Measurements from ENCODE around the gene LY6G6C.

LY6G6C gene

DNA sequence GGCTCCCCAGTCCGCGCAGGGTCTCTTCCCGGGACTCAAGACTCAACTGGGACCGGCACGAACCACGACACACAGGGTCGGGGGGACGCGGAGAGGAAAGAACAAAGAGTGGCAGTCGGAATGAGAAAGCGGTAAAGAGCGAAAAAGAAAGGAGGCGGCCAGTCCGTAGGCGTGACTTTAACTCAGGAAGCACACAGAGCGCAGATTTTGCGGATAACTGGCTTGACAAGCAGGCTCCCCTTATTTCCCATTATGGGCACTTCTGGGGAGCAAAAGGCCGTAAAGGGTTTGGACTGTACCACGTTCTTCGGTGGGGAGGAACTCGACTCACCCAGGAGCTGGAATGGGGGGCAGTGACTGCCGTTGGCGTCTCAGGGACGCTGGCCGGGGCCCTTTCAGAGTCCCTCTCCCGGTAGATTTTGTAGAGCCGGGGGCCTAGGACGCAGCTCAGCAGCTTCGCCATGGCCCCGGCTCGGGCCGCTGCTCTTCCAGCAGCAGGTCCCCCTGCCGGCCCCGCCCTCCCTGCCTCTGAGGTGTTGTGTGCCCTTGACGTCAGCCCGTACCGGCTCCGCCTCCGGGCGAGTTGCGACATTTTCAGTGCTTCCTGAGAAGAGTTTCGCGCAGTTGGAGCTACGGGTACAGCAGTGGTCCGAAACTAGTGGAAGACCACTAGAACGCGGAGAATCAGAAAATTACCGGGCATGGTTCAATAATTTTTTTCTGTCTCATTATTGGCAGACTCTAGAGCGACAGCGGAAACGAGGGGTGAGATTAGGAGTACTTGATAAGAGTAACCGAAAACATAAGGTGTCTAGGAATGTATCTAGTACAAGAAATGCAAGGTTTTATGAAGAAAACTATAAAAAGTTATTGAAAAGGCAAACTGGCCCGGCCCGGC is 18.5 kb downstream of the LY6G6C start, which contains the start of gene ABHD16A:
Gene ABHD16A, minus strand, starts transcription at position 506 of the 898 bp plus-strand sequence. Its CDS starts 43 bp downstream, at position 463.
- peak; percentile 95 for DNase-seq

DNA sequence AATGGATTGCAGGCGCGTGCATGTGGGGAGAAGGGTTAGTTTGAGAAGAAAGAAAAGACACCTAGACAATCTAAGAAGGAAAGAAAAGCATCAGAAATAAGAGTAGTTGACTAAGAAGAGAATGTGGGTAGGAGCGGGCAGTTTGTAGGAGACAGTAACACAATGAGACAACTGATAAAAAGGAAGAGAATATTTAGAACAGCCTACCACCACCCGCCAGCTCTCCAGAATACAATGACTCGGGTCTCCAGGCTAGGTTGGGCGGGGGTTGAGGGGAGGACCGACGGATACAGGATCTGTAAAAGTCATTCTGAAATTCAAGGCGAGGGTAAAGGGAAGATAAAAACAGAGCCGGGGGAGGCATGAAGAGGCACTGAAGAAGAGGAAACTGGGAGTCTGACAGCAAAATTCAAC is 19.1 kb downstream of the LY6G6C start:
- DNase-seq = no peak

- no peak for DNase-seq
Observed at GRCh38 chr6:31701666-31702404, 19.7 kb downstream of the LY6G6C start.

- no peak for DNase-seq
Observed at GRCh38 chr6:31700740-31701401, 20.7 kb downstream of the LY6G6C start.

DNA sequence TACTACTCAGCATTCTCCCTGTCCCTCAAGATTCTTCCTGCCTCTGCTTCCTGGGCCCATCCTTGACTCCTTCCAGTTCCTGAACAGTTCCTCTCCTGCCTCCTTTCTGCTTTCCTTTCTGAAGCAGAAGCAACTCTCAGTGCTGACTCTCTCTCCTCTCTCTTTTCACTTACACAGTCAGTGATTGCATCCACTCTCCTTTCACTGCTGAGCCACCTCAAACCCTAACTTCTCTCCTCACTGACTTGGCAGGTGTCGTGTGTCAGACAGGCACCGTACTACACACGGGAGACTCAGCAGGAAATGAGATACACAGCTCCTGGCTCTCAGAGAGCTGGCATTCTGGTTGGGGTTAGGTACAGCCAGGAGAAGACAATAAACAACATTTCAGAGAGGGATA is 24.0 kb downstream of the LY6G6C start:
- no peak for DNase-seq

DNA sequence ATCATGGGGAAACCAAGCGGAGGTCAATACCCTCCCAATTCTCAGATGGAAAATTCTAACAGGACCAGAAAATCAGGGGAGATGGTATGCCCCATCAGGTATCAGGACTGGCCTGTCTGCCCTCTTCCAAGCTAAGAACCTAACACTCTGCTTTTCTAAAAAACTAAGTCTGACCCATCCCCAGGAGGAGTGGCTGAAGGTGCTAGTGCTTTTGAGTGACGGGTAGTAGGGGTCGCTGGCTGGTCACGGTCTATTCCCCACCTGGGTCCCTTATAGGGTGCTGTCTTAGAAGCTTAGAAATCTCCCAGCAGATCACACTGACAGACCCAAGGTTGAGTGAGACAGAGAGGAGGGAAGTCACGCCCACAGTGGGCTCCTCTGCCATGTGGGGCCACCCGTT is 28.0 kb downstream of the LY6G6C start:
- no peak for DNase-seq

GRCh38 chr6:31692886-31693285 is 28.7 kb downstream of the LY6G6C start:
- DNase-seq = no peak

- no peak for DNase-seq
Observed at GRCh38 chr6:31692353-31692752, 29.2 kb downstream of the LY6G6C start.

DNA sequence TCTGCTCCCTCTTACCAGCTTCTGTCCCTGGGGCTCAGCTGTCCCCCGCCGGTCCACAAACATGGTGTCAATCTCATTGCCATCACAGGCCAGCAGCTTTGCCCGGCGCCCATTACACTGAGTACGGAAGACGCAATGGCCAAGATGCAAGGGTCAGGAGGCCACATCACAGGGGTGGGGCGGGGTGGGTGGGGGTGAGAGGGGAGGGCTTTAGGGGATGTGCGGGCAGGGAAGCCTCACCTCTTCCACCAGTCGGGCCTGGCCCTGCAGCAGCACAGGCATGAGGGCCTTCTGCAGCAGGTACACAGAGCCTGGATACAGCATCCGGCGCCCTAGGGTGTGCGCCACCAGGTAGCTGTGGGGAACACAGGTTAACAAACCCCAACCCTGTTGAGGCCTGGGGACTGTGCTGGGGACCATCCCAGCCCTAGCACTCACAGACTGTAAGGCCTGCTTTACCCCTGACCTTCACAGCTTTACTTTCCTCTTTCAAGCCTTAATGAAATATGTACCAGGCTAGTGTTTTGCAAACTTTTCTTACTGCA is 29.9 kb downstream of the LY6G6C start:
- no peak for DNase-seq

GRCh38 chr6:31691078-31691463 is 30.5 kb downstream of the LY6G6C start:
- DNase-seq = no peak

GRCh38 chr6:31690231-31691077 is 31.1 kb downstream of the LY6G6C start:
- no peak for DNase-seq

DNA sequence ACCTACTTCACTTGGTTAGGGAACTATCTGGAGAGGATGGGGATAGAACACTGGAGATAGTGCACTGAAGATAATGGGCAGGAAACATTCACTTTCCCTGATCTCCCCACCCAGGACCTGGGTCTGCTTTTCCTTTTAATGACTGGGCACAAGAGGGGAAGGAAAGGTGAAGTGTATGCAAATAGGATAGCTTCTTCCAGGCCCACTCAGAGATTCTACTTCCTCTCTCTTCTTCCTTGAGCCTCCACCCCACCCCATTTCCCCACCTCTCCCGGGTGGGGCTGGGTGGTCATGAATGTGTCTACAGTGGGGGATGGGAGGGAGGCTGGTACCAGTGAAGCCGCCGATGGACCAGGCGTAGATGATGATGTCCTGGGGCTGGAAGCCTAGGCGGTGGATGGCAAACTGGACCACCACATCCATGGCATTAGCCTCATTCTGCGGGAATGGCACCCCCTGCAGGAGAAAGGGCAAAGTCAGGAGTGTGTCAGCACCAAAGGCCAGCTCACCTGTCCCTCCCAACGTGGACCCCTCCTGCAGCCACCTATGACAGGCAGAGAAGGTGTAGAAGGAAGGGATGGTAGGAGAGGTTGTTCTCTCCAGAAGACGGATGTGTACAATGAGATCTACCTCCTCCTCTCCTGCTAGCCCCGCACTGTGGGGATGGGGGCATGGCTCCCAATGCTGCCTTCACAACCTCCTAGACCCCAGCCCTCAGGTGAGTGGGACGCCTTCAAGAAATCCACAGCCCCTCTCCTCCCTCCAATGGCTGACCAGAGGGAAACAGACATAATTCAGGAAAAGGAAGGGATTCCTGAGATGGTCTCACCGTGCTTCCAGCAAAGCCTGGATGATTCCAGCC is 32.1 kb downstream of the LY6G6C start:
- no peak for DNase-seq

GRCh38 chr6:31687860-31688693 is 33.5 kb downstream of the LY6G6C start:
- DNase-seq = no peak

DNA sequence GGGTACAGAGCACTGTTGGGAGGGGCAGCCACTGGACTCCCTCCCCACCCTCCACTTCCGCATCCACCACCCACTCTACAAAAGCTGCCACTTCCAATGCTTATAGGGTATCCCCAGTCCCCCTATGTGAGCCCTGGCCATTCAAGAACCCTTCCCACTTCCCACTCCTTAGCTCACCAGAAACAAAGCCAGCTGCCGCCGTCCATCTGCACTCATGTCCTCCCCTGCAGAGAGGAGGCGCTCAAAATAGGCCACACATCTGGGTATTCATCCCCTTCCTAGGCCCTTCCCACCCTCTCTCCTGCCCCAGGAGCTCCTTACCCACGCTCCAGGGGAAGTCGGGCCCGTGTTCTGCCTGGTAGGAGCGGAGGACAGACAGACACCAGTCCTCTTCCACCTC is 34.2 kb downstream of the LY6G6C start:
- no peak for DNase-seq

GRCh38 chr6:31686483-31686882 is 35.1 kb downstream of the LY6G6C start:
- DNase-seq = no peak

DNA sequence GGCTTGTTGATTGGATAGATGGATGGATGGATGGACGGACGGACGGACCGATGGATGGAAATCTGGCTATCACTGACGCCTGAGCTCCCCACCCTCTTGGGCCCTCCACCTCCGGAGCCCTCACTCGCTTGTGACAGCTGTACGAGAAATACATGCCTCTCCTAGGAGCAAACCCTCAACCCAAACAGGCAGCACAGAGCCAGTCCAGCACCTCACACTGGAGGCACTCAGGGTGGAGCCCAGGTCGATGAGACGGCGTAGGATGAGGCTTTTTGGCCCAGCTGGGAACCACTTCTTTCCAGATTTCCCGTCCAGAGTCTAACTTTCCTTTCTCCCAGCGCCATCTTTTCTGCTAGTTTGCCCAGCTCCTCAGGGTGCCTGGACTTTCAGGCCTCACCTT is 38.0 kb downstream of the LY6G6C start:
- DNase-seq = no peak

GRCh38 chr6:31681135-31681671 is 40.3 kb downstream of the LY6G6C start:
- DNase-seq = no peak

DNA sequence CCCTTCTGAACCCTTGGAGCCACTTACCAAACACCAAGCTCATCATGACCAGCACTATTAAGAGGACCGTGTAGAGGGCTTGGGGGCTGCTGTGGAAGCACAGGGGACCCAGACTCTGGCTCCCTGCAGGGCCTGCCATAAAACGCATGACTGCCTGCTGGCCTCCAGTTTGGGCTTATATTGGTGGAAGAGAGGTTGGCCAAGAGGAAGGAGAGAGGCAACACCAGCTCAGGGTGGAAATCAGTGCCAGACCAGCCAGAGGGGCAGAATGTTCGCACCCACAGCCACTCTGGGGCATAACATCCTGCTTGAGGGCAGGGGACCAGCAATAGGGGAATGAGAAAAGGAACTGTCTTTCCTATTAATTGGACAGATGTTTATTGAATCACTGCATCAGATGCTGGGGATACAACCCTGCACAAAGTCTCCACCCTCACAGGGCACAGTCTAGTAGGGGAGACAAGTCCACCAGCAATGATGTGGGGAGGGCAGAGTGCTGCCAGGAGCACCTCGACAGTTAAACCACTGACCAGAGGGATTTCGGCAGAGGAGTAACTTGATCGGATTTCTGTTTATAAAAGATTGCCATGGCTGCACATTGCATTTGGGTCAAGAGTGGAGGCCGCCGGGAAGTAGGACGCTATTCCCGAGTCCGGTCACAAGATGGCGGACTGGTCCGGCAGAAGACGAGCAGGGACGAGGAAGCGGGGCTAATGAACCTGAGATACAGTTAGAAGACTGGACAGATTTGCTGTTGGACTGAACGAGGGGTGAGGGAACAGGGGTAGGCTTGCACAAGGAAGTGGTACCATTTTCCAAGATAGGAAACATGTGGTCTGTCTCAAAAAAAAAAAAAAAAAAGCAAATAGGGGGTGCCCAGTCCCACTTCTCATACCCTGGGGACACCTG is 41.1 kb downstream of the LY6G6C start, which contains the start of gene LY6G5C:
Gene LY6G5C, minus strand, starts transcription at position 842 of the 909 bp plus-strand sequence. Its CDS starts 694 bp downstream, at position 148.
- DNase-seq = peak; percentile 65

GRCh38 chr6:31677955-31678354 is 43.6 kb downstream of the LY6G6C start:
- no peak for DNase-seq

Data from GF-D8 (cell line).